RWPE2 (cell line): Measurements from ENCODE around the gene AQP6.
"Not testable (repeated sequence)": the region's sequence is repeated elsewhere in the genome, so short reads cannot be mapped to it uniquely, and the experiment has no call there.

Experiments
- ATAC-seq: fragments of 200-7000 bp; cut with Tn5 transposase; 3 replicates; pipeline ENCODE4 v1.9.1; 2021; ENCODE audit warnings: low read depth
- DNase-seq: peaks from one replicate; pipeline ENCODE4 v3.0.0-alpha.2; 2020; ENCODE audit warnings: low spot score
- H3K27ac ChIP-seq: fragments of 450-650 bp; 2 replicates; pipeline ENCODE4 v1.5.1; 2017; ENCODE audit warnings: mild to moderate bottlenecking; ENCODE audit not compliant: poor library complexity, severe bottlenecking
- H3K27me3 ChIP-seq: fragments of 250-450 bp; sonication (Bioruptor Pico); 2 replicates; pipeline ENCODE4 v1.5.1; 2021; ENCODE audit warnings: mild to moderate bottlenecking, moderate library complexity; ENCODE audit not compliant: insufficient read depth, poor library complexity, severe bottlenecking
- H3K36me3 ChIP-seq: fragments of 250-450 bp; sonication (Bioruptor Pico); 2 replicates; pipeline ENCODE4 v1.5.1; 2020; ENCODE audit warnings: low read depth, mild to moderate bottlenecking, moderate library complexity
- H3K4me1 ChIP-seq: fragments of 250-450 bp; sonication (Bioruptor Pico); 2 replicates; pipeline ENCODE4 v1.5.1; 2021; ENCODE audit warnings: mild to moderate bottlenecking, moderate library complexity; ENCODE audit not compliant: insufficient read depth, poor library complexity, severe bottlenecking
- H3K4me3 ChIP-seq: fragments of 250-450 bp; sonication (Bioruptor Pico); 2 replicates; pipeline ENCODE4 v1.5.1; 2021; ENCODE audit warnings: mild to moderate bottlenecking, moderate library complexity; ENCODE audit not compliant: severe bottlenecking
- H3K9me3 ChIP-seq: fragments of 250-450 bp; sonication (Bioruptor Pico); 2 replicates; pipeline ENCODE4 v1.5.1; 2021; ENCODE audit warnings: mild to moderate bottlenecking, moderate library complexity; ENCODE audit not compliant: severe bottlenecking
- TF ChIP-seq, protein P1 (sequence below): fragments of 450-650 bp; IDR thresholded peaks from one replicate; pipeline ENCODE4 v1.5.1; 2017; ENCODE audit warnings: mild to moderate bottlenecking, moderate library complexity; ENCODE audit not compliant: poor library complexity, severe bottlenecking

The AQP6 gene

DNA sequence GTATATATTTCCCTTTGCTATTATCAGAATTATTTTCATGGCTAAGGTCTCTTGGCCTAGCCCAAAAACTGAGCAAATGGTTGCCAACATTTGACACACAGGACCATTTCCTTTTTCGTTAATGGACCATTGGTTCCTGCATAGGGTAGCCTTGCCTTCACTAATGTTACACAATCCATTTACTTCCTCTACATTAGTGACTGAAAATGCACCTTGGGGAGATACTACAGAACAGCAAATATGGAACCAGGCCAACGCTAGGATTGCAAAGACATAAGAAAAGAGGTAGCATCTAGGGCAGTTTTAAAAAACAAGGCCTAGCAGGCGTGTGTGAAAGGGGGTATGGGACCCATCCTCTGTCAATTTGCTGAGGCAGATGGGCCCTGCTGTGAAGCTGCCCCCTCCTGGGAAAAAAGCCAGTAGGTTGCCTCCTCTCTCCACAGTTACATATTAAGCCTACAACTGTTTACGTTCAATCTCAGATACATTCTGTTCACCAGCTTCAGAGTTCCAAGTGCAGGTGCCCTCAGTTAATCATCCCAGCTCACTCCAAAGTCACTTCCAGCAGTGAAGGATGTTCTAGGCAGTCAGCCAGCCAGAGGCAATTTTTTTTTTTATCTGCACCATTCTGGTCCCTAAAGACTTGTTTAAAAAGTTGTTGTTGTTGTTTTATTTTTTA lies 15.0 kb downstream of the AQP6 start:
- H3K27ac ChIP-seq: no peak overlapping the region
- H3K4me1 ChIP-seq: peaks cover 4% of the 10 kb centered on the region
- ATAC-seq (no peak), DNase-seq (no peak)
- H3K9me3 ChIP-seq: no peaks in the 10 kb centered on the region
- peaks cover 43% of the 10 kb centered on the region for H3K36me3 ChIP-seq
- H3K27me3 ChIP-seq: no peaks in the 10 kb centered on the region
- H3K4me3 ChIP-seq: no peak overlapping the region
- TF ChIP-seq, protein P1, sequence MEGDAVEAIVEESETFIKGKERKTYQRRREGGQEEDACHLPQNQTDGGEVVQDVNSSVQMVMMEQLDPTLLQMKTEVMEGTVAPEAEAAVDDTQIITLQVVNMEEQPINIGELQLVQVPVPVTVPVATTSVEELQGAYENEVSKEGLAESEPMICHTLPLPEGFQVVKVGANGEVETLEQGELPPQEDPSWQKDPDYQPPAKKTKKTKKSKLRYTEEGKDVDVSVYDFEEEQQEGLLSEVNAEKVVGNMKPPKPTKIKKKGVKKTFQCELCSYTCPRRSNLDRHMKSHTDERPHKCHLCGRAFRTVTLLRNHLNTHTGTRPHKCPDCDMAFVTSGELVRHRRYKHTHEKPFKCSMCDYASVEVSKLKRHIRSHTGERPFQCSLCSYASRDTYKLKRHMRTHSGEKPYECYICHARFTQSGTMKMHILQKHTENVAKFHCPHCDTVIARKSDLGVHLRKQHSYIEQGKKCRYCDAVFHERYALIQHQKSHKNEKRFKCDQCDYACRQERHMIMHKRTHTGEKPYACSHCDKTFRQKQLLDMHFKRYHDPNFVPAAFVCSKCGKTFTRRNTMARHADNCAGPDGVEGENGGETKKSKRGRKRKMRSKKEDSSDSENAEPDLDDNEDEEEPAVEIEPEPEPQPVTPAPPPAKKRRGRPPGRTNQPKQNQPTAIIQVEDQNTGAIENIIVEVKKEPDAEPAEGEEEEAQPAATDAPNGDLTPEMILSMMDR: no peak

DNA sequence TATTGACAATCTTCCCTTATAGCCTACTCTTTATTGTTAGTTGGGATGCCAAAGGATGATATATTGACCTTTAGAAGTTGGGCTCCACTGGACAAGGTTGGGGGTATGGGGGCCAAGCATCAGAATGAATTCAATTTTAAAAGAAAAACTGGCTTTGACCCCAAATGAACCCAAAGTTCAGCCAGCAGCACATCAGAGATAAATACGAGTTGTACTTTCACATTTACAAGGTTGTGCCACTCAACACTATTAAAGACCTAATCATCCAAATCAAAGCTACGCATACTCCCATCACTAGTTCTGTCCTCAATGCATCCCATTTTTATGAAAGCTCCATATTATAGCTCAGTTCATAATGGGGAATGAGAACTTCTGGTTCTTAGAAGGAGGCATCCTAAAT lies 16.7 kb downstream of the AQP6 start:
- ATAC-seq, H3K4me3 ChIP-seq, H3K27ac ChIP-seq, H3K27me3 ChIP-seq, DNase-seq, H3K4me1 ChIP-seq, H3K9me3 ChIP-seq: not testable (repeated sequence)
- peaks cover 59% of the 10 kb centered on the region for H3K36me3 ChIP-seq

DNA sequence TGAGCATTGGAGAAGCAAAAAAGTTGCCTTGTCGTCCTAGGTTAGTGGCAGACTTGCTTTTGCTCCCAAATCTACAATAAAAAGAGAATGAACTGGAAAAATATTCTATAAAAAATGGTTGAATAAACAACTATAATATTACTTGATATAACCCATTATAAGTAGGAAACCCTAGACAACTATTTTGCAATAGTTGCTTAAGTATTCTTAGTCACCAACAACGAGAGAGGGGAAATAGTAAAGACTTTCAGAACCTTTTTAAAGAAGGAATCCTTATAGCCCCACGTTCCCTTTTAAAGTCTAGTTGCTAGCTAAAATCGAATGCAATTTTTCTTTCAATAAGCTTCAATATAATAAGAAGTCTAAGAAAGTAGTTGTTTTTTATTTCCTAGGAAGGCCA lies 17.5 kb downstream of the AQP6 start:
- DNase-seq: no peak
- no peaks in the 10 kb centered on the region for H3K27me3 ChIP-seq
- TF ChIP-seq, protein P1: no peak
- no peaks in the 10 kb centered on the region for H3K9me3 ChIP-seq
- ATAC-seq: no peak
- no peak overlapping the region for H3K4me3 ChIP-seq
- peaks cover 68% of the 10 kb centered on the region for H3K36me3 ChIP-seq
- no peak overlapping the region for H3K27ac ChIP-seq
- no peaks in the 10 kb centered on the region for H3K4me1 ChIP-seq

DNA sequence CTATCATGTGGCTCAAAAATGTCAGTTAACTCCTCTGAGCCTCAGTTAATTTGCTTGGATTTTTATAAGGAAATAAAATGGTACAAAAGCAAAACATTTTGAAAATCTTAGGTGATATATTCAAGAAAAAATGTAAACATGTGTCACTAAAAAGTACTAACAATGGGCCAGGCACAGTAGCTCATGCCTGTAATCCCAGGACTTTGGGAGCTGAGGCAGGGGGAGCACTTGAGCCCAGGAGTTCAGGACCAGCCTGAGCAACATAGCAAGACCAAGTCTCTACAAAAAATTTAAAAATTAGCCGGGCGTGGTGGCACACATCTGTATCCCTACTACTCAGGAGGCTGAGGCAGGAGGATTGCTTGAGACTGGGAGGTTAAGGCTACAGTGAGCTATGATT lies 25.7 kb downstream of the AQP6 start:
- Histone ChIP-seq H3K36me3 (peaks cover 96% of the 10 kb centered on the region), H3K4me3 (no peak overlapping the region), H3K27me3 (no peaks in the 10 kb centered on the region), H3K4me1 (no peaks in the 10 kb centered on the region), H3K27ac (no peak overlapping the region), H3K9me3 (no peaks in the 10 kb centered on the region)
- DNase-seq: no peak
- ATAC-seq: no peak
- TF ChIP-seq, protein P1: no peak

DNA sequence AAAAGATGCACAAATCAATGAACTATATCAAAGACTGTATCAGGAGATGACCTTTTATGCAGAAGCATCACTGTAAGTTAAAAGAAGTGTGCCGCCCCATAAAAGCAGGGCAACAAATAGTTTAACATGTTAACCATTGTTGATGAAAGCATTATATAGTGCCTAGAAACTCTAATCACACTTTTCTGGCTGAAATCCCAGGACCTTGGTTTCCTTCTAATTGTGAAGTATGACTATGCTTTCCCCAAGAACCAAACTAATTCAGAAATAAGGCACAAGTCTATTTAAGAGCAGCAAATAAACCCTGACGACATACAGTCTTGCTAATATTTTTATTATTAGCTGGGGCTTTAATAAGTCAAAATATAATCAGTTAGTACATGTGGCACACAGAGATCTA lies 30.8 kb downstream of the AQP6 start:
- TF ChIP-seq, protein P1: no peak
- Histone ChIP-seq H3K27ac (no peak overlapping the region), H3K36me3 (peaks cover 92% of the 10 kb centered on the region), H3K4me1 (no peaks in the 10 kb centered on the region), H3K4me3 (no peak overlapping the region), H3K27me3 (no peaks in the 10 kb centered on the region), H3K9me3 (no peaks in the 10 kb centered on the region)
- DNase-seq (no peak), ATAC-seq (no peak)
